GM19035 (cell line): ENCODE measurements around the gene SEC31A.

ENCODE experiments used
- ATAC-seq: cut with Tn5 transposase; IDR thresholded peaks from one replicate; pipeline ENCODE4 v1.9.1; 2021; ENCODE audit not compliant: unreplicated experiment

Gene SEC31A

GRCh38 chr4:82798168-82799005 is 92.6 kb downstream of the SEC31A start, which contains the start of gene SCD5:
TSS of gene SCD5 (minus strand) at chr4:82798796. CDS start at chr4:82798537, 259 bp downstream.
- ATAC-seq, result peak; percentile 97

GRCh38 chr4:82797405-82798111 is 93.4 kb downstream of the SEC31A start:
- no peak for ATAC-seq

- no peak for ATAC-seq
These were observed 93.9 kb downstream of the SEC31A start for GRCh38 chr4:82797040-82797404.

- ATAC-seq, result no peak
These were observed 97.9 kb downstream of the SEC31A start for GRCh38 chr4:82792912-82793649.

GRCh38 chr4:82791179-82791578 is 99.8 kb downstream of the SEC31A start:
- no peak for ATAC-seq

GRCh38 chr4:82790060-82790660 is 100.8 kb downstream of the SEC31A start:
- no peak for ATAC-seq

GRCh38 chr4:82789025-82789776 is 101.8 kb downstream of the SEC31A start:
- no peak for ATAC-seq

- no peak for ATAC-seq
These were observed 103.6 kb downstream of the SEC31A start for GRCh38 chr4:82787342-82787741.

- no peak for ATAC-seq
These were observed 104.1 kb downstream of the SEC31A start for GRCh38 chr4:82786828-82787227.

- no peak for ATAC-seq
These were observed 105.1 kb downstream of the SEC31A start for GRCh38 chr4:82785611-82786400.

- ATAC-seq, result no peak
These were observed 106.0 kb downstream of the SEC31A start for GRCh38 chr4:82784681-82785610.

GRCh38 chr4:82782626-82783345 is 108.2 kb downstream of the SEC31A start:
- no peak for ATAC-seq

- no peak for ATAC-seq
These were observed 110.2 kb downstream of the SEC31A start for GRCh38 chr4:82780752-82781231.

GRCh38 chr4:82780170-82780751 is 110.7 kb downstream of the SEC31A start:
- ATAC-seq, result no peak

GRCh38 chr4:82779032-82779431 is 111.9 kb downstream of the SEC31A start:
- ATAC-seq, result no peak

GRCh38 chr4:82777857-82778525 is 113.0 kb downstream of the SEC31A start:
- ATAC-seq, result no peak
